ENCODE results near the gene LDHD. TPM values are rescaled to one million over a fixed set of nuclear protein-coding genes. Genes with fewer than 3 reads are reported as not detected.

LDHD gene
- total and polyA plus RNA-seq, 9 of the 15 experiments (the other 6 are each of a cell fraction or from before 2014, with no cell fraction given), result 0.19 to 0.86 (median 0.54) TPM; not detected in 3

DNA sequence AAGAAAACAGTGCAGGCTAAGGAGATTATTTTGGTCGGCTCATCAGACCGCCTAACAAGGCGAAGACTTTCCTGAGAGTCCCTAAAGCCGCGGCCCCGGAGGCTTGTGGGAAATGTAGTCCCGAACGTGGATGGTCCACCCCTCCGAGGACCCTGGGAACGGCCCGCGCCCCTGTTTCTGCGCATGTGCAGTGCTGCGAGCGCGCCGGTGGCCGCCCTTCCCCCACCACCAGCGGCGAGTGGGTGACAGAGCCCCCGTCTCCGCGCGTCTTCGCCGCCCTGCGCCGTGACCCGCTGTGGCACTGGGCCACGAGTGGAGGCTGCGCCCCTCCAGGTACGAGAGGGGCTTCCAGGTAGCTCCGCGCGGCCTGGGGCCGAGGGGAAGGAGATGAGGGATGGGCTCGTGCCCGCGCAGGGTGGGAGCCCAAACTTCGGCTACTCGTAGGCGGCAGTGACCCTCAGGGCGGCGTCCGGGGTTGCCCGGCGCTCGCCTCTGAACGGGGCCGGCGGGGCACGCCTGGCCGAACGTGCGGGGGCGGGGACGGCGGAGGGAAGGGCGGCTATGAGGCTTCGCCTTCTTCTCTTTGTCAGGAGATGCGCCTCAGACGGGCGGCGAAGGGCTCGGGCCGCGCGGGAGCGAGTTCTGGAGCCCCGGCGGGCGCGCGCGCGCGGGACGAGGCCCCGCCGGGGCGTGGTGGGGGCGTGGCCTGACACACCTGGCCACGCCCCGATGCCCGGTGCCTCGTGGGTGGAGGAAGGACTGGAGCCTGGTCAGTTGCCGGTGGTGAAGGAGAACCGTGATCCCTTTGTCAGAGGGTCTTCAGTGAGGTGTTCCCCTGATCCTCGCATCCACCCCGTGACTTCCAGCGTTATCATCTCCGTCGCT is 32.0 kb upstream of the LDHD start, which contains the start of gene ZFP1 (continued):
- TF ChIP-seq YY1 (IDR thresholded peaks at IDR 0.05; ENCODE audit: borderline replicate concordance in 1 of 3, control insufficient read depth in 1 of 3, extremely low read depth in 1 of 3, insufficient read depth in 3 of 3, insufficient read length in 1 of 3, insufficient replicate concordance in 2 of 3, low read depth in 1 of 3, low read length in 2 of 3) (peak in 1 of 3 experiments; percentile 63), HNRNPLL (IDR thresholded peaks at IDR 0.05; ENCODE audit: low read depth, low read length, poor library complexity, severe bottlenecking) (peak; percentile 19), BMI1 (IDR thresholded peaks at IDR 0.05; ENCODE audit: low read length) (no peak), CBX2 (IDR thresholded peaks at IDR 0.05; ENCODE audit: insufficient read depth, low read length, poor library complexity, severe bottlenecking) (no peak), SMAD2 (IDR thresholded peaks at IDR 0.05; ENCODE audit: low read depth, low read length) (no peak), ZNF384 (IDR thresholded peaks at IDR 0.05; ENCODE audit: low read depth, low read length) (no peak), ZNF197 (CRISPR knock-in tag; IDR thresholded peaks at IDR 0.05; ENCODE audit: low read depth) (peak; percentile 92; the same call in 1 of the 2 replicates), EWSR1 (IDR thresholded peaks at IDR 0.05; ENCODE audit: borderline replicate concordance, low read depth, partially characterized antibody) (no peak), CGGBP1 (CRISPR knock-in tag; IDR thresholded peaks at IDR 0.05) (no peak), PRMT5 (CRISPR knock-in tag; IDR thresholded peaks at IDR 0.05) (no peak), CHD2 (IDR thresholded peaks at IDR 0.05; ENCODE audit: low read depth, low read length) (peak; percentile 75), SNAPC5 (CRISPR knock-in tag; IDR thresholded peaks at IDR 0.05) (no peak), HMGN3 (IDR thresholded peaks at IDR 0.05; ENCODE audit: borderline replicate concordance, extremely low read depth, insufficient read length, low read depth, low read length) (no peak), ILK (tag; IDR thresholded peaks at IDR 0.05; ENCODE audit: borderline replicate concordance, low read depth) (no peak), CREB1 (IDR thresholded peaks at IDR 0.05) (0 out of 2 replicates have a peak, but pooled peaks have one; percentile 19), CREB1 (CRISPR knock-in tag; IDR thresholded peaks at IDR 0.05) (peak; percentile 72; the same call in 1 of the 2 replicates), RAD21 (CRISPR knock-in tag; conservative IDR thresholded peaks at IDR 0.05 in 1 of 2, IDR thresholded peaks at IDR 0.05 in 1 of 2) (no peak), FUS (optimal IDR thresholded peaks at IDR 0.05; ENCODE audit: low read depth, low read length) (no peak), PRDM10 (IDR thresholded peaks at IDR 0.05; ENCODE audit: partially characterized antibody) (peak; percentile 45), ZNF79 (CRISPR knock-in tag; IDR thresholded peaks at IDR 0.05; ENCODE audit: low read depth) (no peak)
- TF ChIP-seq, protein P1, sequence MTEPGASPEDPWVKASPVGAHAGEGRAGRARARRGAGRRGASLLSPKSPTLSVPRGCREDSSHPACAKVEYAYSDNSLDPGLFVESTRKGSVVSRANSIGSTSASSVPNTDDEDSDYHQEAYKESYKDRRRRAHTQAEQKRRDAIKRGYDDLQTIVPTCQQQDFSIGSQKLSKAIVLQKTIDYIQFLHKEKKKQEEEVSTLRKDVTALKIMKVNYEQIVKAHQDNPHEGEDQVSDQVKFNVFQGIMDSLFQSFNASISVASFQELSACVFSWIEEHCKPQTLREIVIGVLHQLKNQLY (CRISPR knock-in tag; conservative IDR thresholded peaks at IDR 0.05), result no peak
